Tongue (tissue), 2 donors: Measurements from ENCODE around the gene PRELID3B. TPM values are rescaled to one million over a fixed set of nuclear protein-coding genes. Genes with fewer than 3 reads are reported as not detected.

Experiments used
- DNase-seq: peaks from one replicate; pipeline ENCODE4 v3.0.0-alpha.2; 2015
- total RNA-seq: library from RNA; depleted of rRNA; stranded (reverse); fragments of >200 nt; gene quantifications from one replicate; pipeline ENCODE4 v1.2.3, GENCODE V29; 2014

PRELID3B gene
- total RNA-seq, 1 donor from 2014 or later = 57.6 TPM

- DNase-seq = no peak
These were observed 48.0 kb downstream of the PRELID3B start for GRCh38 chr20:58994390-58995159.

GRCh38 chr20:58993332-58994248 is 49.0 kb downstream of the PRELID3B start:
- DNase-seq = no peak

- no peak for DNase-seq
These were observed 49.7 kb downstream of the PRELID3B start for GRCh38 chr20:58992911-58993310.

GRCh38 chr20:58991715-58992114 is 50.9 kb downstream of the PRELID3B start:
- DNase-seq = no peak

- no peak for DNase-seq
These were observed 51.7 kb downstream of the PRELID3B start for GRCh38 chr20:58990651-58991445.

- no peak for DNase-seq
These were observed 53.4 kb downstream of the PRELID3B start for GRCh38 chr20:58989196-58989595.

GRCh38 chr20:58988565-58988882 is 54.1 kb downstream of the PRELID3B start:
- DNase-seq = no peak

- no peak for DNase-seq
These were observed 54.6 kb downstream of the PRELID3B start for GRCh38 chr20:58987790-58988564.

GRCh38 chr20:58986968-58987517 is 55.5 kb downstream of the PRELID3B start:
- DNase-seq = no peak

GRCh38 chr20:58986286-58986967 is 56.2 kb downstream of the PRELID3B start:
- no peak for DNase-seq

- DNase-seq = no peak
These were observed 56.9 kb downstream of the PRELID3B start for GRCh38 chr20:58985656-58986055.

GRCh38 chr20:58984691-58985090 is 57.9 kb downstream of the PRELID3B start:
- DNase-seq = no peak

Other genes starting within 250 kb of the PRELID3B start
- 2.5 TPM for gene GNAS-AS1, start 191.9 kb downstream of the PRELID3B start, total RNA-seq
- gene GNAS, start 190.1 kb downstream of the PRELID3B start, total RNA-seq = 1,595 TPM
- 53.6 TPM for gene NELFCD, start 61.5 kb downstream of the PRELID3B start, total RNA-seq
- 90.7 TPM for gene CTSZ, start 35.5 kb downstream of the PRELID3B start, total RNA-seq
- gene TUBB1, start 23.4 kb downstream of the PRELID3B start, total RNA-seq = 1.8 TPM
- gene ATP5F1E, start 10.5 kb downstream of the PRELID3B start, total RNA-seq = 16.1 TPM
- gene ZNF831, start 121.0 kb upstream of the PRELID3B start, total RNA-seq = 0.41 TPM